ENCODE measurements around the gene ERCC3.

DNA sequence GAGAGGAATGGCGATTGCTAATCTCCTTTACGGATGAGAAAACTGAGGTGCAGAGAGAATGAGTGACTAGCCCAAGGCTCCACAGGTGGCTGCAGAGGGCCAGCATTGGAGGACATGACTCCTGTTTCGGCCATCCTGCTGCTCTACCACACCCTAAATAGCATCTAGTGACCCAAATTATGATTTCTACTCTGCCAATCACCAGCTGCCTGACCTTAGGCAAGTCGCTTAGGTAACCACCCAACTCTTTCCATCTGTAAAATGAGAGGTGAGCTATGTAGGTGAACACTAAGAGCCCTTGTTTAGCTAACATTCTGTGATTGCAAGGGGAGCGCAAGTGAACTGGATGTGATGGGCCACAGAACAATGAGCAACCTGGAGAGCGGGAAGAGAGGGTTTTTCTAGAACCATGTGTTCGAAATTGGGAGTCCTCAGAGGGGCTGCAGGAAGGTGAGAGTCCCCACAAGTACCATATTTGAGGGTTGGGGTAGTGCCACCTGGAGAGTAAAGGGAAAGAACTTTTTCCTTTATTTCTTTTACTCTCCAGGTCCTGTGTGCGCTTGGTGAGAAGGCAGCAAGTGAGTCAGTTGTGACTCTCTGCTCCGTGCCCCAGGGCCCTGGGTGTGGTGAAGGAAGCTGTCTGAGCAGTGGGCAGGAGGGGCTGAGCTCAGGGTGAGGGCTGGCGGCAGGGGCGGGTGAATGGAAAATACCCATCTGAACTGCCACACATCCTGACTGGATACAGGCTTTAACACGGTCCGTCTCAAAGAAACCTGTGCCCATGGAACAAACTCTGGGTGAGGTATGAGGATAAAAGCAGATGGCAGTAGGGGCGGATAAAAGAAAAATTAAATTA, 76.2 kb downstream of the ERCC3 start:
- no peak for TF ChIP-seq CTCF (conservative IDR thresholded peaks at IDR 0.05)
- TF ChIP-seq ZFX (IDR thresholded peaks at IDR 0.05): no peak
